Ishikawa (cell line): ENCODE data around the gene TYMP.

Source experiments
- CEBPB ChIP-seq: IDR thresholded peaks from 2 replicates; pipeline ENCODE4 v1.6.1; 2012
- CREB1 ChIP-seq: IDR thresholded peaks from 2 replicates; pipeline ENCODE4 v1.6.1; 2012; ENCODE audit warnings: low read depth
- EGR1 ChIP-seq: IDR thresholded peaks from 2 replicates; pipeline ENCODE4 v1.6.1; 2012
- EP300 ChIP-seq: IDR thresholded peaks from 2 replicates; pipeline ENCODE4 v1.6.1; 2012; ENCODE audit warnings: borderline replicate concordance
- FOXM1 ChIP-seq: IDR thresholded peaks from 2 replicates; pipeline ENCODE4 v1.6.1; 2012; ENCODE audit warnings: low read depth, borderline replicate concordance
- MAX ChIP-seq: IDR thresholded peaks from 2 replicates; pipeline ENCODE4 v1.6.1; 2012
- NFIC ChIP-seq: IDR thresholded peaks from 2 replicates; pipeline ENCODE4 v1.6.1; 2012
- RAD21 ChIP-seq: IDR thresholded peaks from 2 replicates; pipeline ENCODE4 v1.6.1; 2012; ENCODE audit warnings: low read depth
- REST ChIP-seq: IDR thresholded peaks from 2 replicates; pipeline ENCODE4 v1.6.1; 2012; ENCODE audit warnings: low read depth, mild to moderate bottlenecking
- TAF1 ChIP-seq: IDR thresholded peaks from 2 replicates; pipeline ENCODE4 v1.6.1; 2012; ENCODE audit warnings: low read depth, mild to moderate bottlenecking
- TCF12 ChIP-seq: IDR thresholded peaks from 2 replicates; pipeline ENCODE4 v1.6.1; 2012; ENCODE audit warnings: low read depth
- TEAD4 ChIP-seq: IDR thresholded peaks from 2 replicates; pipeline ENCODE4 v1.6.1; 2012
- YY1 ChIP-seq: IDR thresholded peaks from 2 replicates; pipeline ENCODE4 v1.6.1; 2012; ENCODE audit warnings: low read depth
- ZBTB7A ChIP-seq: IDR thresholded peaks from 2 replicates; pipeline ENCODE4 v1.6.1; 2012; ENCODE audit warnings: low read depth
- TF ChIP-seq, protein P1 (sequence below): IDR thresholded peaks from 2 replicates; pipeline ENCODE4 v1.6.1; 2012

The TYMP gene

DNA sequence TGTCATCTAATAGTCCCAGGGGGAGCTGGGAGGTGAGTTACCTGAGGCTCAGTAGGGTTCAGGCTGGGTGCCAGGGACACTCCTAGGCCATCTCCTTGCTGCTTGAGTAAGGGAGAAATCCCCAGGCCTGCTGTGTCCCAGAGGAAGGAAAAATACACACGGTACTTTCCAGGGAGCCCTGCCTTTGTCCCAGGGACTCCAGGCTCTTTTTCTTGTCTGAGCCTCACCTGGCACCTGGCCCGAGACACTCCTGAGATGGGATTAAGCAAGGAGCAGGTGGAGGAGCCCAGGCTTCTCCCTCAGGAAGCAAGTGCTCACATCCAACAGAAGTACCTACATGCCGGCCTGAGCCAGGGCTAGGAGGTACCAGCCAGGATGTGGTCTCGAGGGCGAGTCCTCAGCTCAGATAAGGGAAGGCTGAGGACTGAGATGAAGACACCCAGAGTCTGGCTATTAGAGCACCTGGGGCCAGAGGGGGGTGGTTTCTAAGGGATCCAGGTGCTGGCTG is 15.0 kb upstream of the TYMP start:
- no peak for TF ChIP-seq REST
- no peak for TF ChIP-seq MAX
- no peak for TF ChIP-seq NFIC
- TF ChIP-seq RAD21, result no peak
- no peak for TF ChIP-seq EP300
- no peak for TF ChIP-seq ZBTB7A
- TF ChIP-seq TEAD4, result no peak
- TF ChIP-seq TCF12, result no peak

- TF ChIP-seq EGR1 (no peak), ZBTB7A (no peak), REST (no peak), CEBPB (no peak), TAF1 (no peak), NFIC (no peak), MAX (no peak), CREB1 (no peak), RAD21 (no peak), FOXM1 (no peak), YY1 (no peak), TEAD4 (no peak), TCF12 (no peak), EP300 (no peak)
- TF ChIP-seq, protein P1, sequence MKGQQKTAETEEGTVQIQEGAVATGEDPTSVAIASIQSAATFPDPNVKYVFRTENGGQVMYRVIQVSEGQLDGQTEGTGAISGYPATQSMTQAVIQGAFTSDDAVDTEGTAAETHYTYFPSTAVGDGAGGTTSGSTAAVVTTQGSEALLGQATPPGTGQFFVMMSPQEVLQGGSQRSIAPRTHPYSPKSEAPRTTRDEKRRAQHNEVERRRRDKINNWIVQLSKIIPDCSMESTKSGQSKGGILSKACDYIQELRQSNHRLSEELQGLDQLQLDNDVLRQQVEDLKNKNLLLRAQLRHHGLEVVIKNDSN, result no peak
Observed at GRCh38 chr22:50544078-50544745, 14.4 kb upstream of the TYMP start.

GRCh38 chr22:50542416-50542927 is 12.7 kb upstream of the TYMP start:
- TF ChIP-seq REST (no peak), RAD21 (no peak), YY1 (no peak), TEAD4 (no peak), CREB1 (no peak), CEBPB (no peak)
- TF ChIP-seq, protein P1, result no peak

DNA sequence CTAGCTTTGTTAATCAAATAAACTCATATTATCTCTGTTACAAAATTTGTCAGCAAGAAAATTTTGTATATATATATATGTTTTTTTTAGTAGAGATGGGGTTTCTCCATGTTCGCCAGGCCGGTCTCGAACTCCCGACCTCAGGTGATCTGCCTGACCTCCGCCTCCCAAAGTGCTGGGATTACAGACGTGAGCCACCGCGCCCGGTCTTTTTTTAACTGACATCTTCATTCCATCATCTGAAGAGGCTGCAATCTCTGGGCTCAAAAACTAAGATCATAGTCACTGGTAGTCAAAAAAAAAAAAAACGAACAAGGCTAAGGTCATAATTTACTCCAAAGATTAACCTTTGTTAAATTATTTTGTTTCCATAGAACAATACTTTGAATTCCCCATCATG is 10.6 kb upstream of the TYMP start:
- TF ChIP-seq EGR1 (no peak), MAX (no peak), TEAD4 (no peak), CREB1 (no peak), EP300 (no peak)
